Colonic mucosa (tissue), 4 donors: Measurements from ENCODE around the gene GPR3. TPM values are rescaled to one million over a fixed set of nuclear protein-coding genes. Genes with fewer than 3 reads are reported as not detected.
"Not testable (repeated sequence)": the region's sequence is repeated elsewhere in the genome, so short reads cannot be mapped to it uniquely, and the experiment has no call there.

ENCODE experiments used
- DNase-seq: peaks from one replicate; pipeline ENCODE4 v3.0.0-alpha.2; 2020
- H3K27ac ChIP-seq: fragments of 200-600 bp; one replicate; pipeline ENCODE4 v1.8.0; 2021
- H3K27me3 ChIP-seq: fragments of 200-600 bp; one replicate; pipeline ENCODE4 v1.8.0; 2021
- H3K36me3 ChIP-seq: fragments of 200-600 bp; one replicate; pipeline ENCODE4 v1.8.0; 2021
- H3K4me1 ChIP-seq: fragments of 200-600 bp; one replicate; pipeline ENCODE4 v1.8.0; 2021; ENCODE audit warnings: mild to moderate bottlenecking
- H3K4me3 ChIP-seq: fragments of 200-600 bp; one replicate; pipeline ENCODE4 v1.8.0; 2021
- H3K9ac ChIP-seq, 2 donors: one replicate each; pipeline ENCODE4 v1.7.0; 2013; ENCODE audit warnings: control low read depth in 2 of 2, low read depth in 2 of 2, low read length in 2 of 2
- H3K9me3 ChIP-seq: fragments of 200-600 bp; one replicate; pipeline ENCODE4 v1.8.0; 2021
- CTCF ChIP-seq: fragments of 200-600 bp; IDR thresholded peaks from one replicate; pipeline ENCODE4 v1.8.0; 2022; ENCODE audit warnings: antibody characterized with exemption, mild to moderate bottlenecking
- intact Hi-C: fragments of 100-400 bp; cut with DNase I; formaldehyde crosslinking; loops from one replicate; pipeline ENCODE4 v1.14.1; 2022
- total RNA-seq, 2 donors: library from RNA; stranded (reverse); fragmentation: NEBNext Ultra II Directional in 1 of 2; extraction: Animal tissue kit (Norgen Biotek cat#: 25700) in 1 of 2; gene quantifications; one replicate each; pipeline ENCODE4 v1.2.1, GENCODE V29; 2021
- donor health status: healthy.
- donor health status: DM: no; HTN: no; CAD: no.
- donor health status: DM: no; HTN: no; CAD: no.

GPR3 gene
- total RNA-seq, 2 donors from 2014 or later = 0.32 to 0.49 TPM

DNA sequence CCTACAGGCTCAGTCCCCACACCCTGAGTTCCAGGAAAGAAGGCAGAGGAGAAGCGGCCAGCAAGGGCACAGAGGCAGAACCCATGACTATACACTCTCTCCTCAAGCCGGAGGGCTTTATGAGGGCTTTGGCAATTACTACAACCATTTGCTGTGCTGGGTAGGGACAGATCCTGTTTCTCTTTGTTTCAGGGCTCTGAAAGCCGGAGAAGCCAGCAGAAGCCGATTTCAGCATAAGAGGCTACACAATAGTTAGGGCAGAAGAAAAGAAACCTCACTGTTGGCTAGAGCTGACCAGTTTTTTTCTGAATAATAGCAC is 13.9 kb downstream of the GPR3 start:
- no peaks in the 10 kb centered on the region for H3K9me3 ChIP-seq
- no peak for TF ChIP-seq CTCF
- intact Hi-C loops = no loop called here
- no peak for DNase-seq
- no peak overlapping the region for H3K4me3 ChIP-seq
- H3K27me3 ChIP-seq = no peaks in the 10 kb centered on the region
- H3K27ac ChIP-seq = no peak overlapping the region
- H3K36me3 ChIP-seq = peaks cover 5% of the 10 kb centered on the region
- no peak overlapping the region for H3K9ac ChIP-seq
- H3K4me1 ChIP-seq = no peaks in the 10 kb centered on the region

GRCh38 chr1:27406791-27407190 is 14.4 kb downstream of the GPR3 start:
- H3K4me1 ChIP-seq, intact Hi-C loops, H3K9ac ChIP-seq, H3K27ac ChIP-seq, H3K4me3 ChIP-seq, H3K36me3 ChIP-seq, H3K9me3 ChIP-seq, DNase-seq, H3K27me3 ChIP-seq: not testable (repeated sequence)

GRCh38 chr1:27408151-27408550 is 15.7 kb downstream of the GPR3 start:
- intact Hi-C loops = no loop called here
- no peak for TF ChIP-seq CTCF
- H3K27ac ChIP-seq = no peak overlapping the region
- no peaks in the 10 kb centered on the region for H3K27me3 ChIP-seq
- no peak overlapping the region for H3K4me3 ChIP-seq
- peaks cover 20% of the 10 kb centered on the region for H3K36me3 ChIP-seq
- no peak overlapping the region for H3K9ac ChIP-seq
- H3K9me3 ChIP-seq = no peaks in the 10 kb centered on the region
- no peak for DNase-seq
- no peaks in the 10 kb centered on the region for H3K4me1 ChIP-seq

DNA sequence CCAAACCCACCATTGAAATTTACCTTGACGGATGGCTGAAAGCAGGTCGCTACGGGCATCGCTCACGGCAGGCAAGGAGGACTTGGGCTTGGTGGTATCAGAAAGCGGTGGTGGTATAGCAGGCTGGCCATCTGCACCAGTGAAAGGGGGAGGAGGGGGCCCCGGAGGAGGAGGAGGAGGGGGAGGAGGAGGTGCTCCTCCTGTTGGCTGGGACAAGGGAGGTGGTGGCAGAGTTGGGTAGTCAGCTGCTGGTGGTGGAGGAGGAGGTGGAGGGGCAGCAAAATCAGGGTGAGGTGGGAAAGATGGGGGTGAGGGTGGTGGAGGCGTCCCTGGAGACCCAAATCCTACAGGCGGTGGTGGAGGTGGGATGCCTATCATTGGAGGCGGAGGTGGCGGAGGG is 17.2 kb downstream of the GPR3 start:
- no peak for DNase-seq
- H3K4me3 ChIP-seq = no peak overlapping the region
- intact Hi-C loops = no loop called here
- H3K36me3 ChIP-seq = peaks cover 23% of the 10 kb centered on the region
- no peak overlapping the region for H3K9ac ChIP-seq
- no peak for TF ChIP-seq CTCF
- H3K4me1 ChIP-seq = no peaks in the 10 kb centered on the region
- H3K27me3 ChIP-seq = no peaks in the 10 kb centered on the region
- no peak overlapping the region for H3K27ac ChIP-seq
- H3K9me3 ChIP-seq = no peaks in the 10 kb centered on the region

GRCh38 chr1:27410709-27411108 is 18.3 kb downstream of the GPR3 start:
- intact Hi-C loops = no loop called here
- no peaks in the 10 kb centered on the region for H3K4me1 ChIP-seq
- H3K9me3 ChIP-seq = no peaks in the 10 kb centered on the region
- no peak overlapping the region for H3K27ac ChIP-seq
- DNase-seq = no peak
- no peak for TF ChIP-seq CTCF
- no peak overlapping the region for H3K9ac ChIP-seq
- H3K36me3 ChIP-seq = peaks cover 23% of the 10 kb centered on the region
- H3K27me3 ChIP-seq = no peaks in the 10 kb centered on the region
- no peak overlapping the region for H3K4me3 ChIP-seq

GRCh38 chr1:27412502-27412901 is 20.1 kb downstream of the GPR3 start:
- Histone ChIP-seq H3K4me3 (no peak overlapping the region), H3K36me3 (peaks cover 23% of the 10 kb centered on the region), H3K27me3 (no peaks in the 10 kb centered on the region), H3K9ac (no peak overlapping the region), H3K4me1 (no peaks in the 10 kb centered on the region), H3K27ac (no peak overlapping the region), H3K9me3 (no peaks in the 10 kb centered on the region)
- no peak for DNase-seq
- no peak for TF ChIP-seq CTCF
- intact Hi-C loops = no loop called here
